GM23338 (cell line): Measurements from ENCODE around the gene AGAP1. TPM values are rescaled to one million over a fixed set of nuclear protein-coding genes. Genes with fewer than 3 reads are reported as not detected.

Experiments used
- CREB1 ChIP-seq: fragments of 250-450 bp; sonication (Bioruptor Pico); IDR thresholded peaks from 2 replicates; pipeline ENCODE4 v1.5.0; 2020; ENCODE audit warnings: low read depth, mild to moderate bottlenecking, moderate library complexity
- EZH2 ChIP-seq: fragments of 200-600 bp; sonication (generic); IDR thresholded peaks from one replicate; pipeline ENCODE4 v1.8.0; 2017; ENCODE audit warnings: antibody characterized with exemption, mild to moderate bottlenecking, low read depth; ENCODE audit not compliant: unreplicated experiment
- EZH2phosphoT487 ChIP-seq: fragments of 200-600 bp; sonication (generic); IDR thresholded peaks from one replicate; pipeline ENCODE4 v1.8.1; 2018; ENCODE audit warnings: antibody characterized with exemption; ENCODE audit not compliant: unreplicated experiment
- NANOG ChIP-seq: IDR thresholded peaks from 2 replicates; pipeline ENCODE4 v1.6.1; 2016; ENCODE audit warnings: antibody characterized with exemption, borderline replicate concordance
- POLR2AphosphoS5 ChIP-seq: IDR thresholded peaks from 2 replicates; pipeline ENCODE4 v1.6.1; 2016; ENCODE audit warnings: antibody characterized with exemption, low read depth
- REST ChIP-seq: IDR thresholded peaks from one replicate; pipeline ENCODE4 v1.6.1; 2018; ENCODE audit warnings: antibody characterized with exemption; ENCODE audit not compliant: unreplicated experiment
- STAT1 ChIP-seq: IDR thresholded peaks from one replicate; pipeline ENCODE4 v1.6.1; 2016; ENCODE audit warnings: antibody characterized with exemption; ENCODE audit not compliant: unreplicated experiment
- ZNF114 ChIP-seq: fragments of 250-450 bp; sonication (Bioruptor Pico); IDR thresholded peaks from 2 replicates; pipeline ENCODE4 v1.5.0; 2020; ENCODE audit warnings: mild to moderate bottlenecking, moderate library complexity
- ZNF331 ChIP-seq: fragments of 250-450 bp; sonication (Bioruptor Pico); IDR thresholded peaks from 2 replicates; pipeline ENCODE4 v1.5.0; 2020; ENCODE audit warnings: low read depth, mild to moderate bottlenecking, moderate library complexity
- ZNF462 ChIP-seq: fragments of 250-450 bp; sonication (Bioruptor Pico); IDR thresholded peaks from 2 replicates; pipeline ENCODE4 v1.5.0; 2020; ENCODE audit warnings: mild to moderate bottlenecking, moderate library complexity
- polyA plus RNA-seq: library from polyadenylated mRNA; unstranded; fragments of >200 nt; fragmentation: Nextera tagmentation; extraction: Ambion mirVana; gene quantifications from 2 replicates; pipeline ENCODE4 v1.2.1, GENCODE V29; 2016
- total RNA-seq: library from RNA; depleted of rRNA; stranded (reverse); fragments of >200 nt; shearing (Covaris generic); gene quantifications from 2 replicates; pipeline ENCODE4 v1.2.3, GENCODE V29; 2014
- TF ChIP-seq, protein P1 (sequence below): IDR thresholded peaks from 2 replicates; pipeline ENCODE4 v1.6.1; 2016; ENCODE audit warnings: antibody characterized with exemption

The AGAP1 gene
- total and polyA plus RNA-seq, 2 experiments from 2014 or later = 13.3 to 27.9 TPM

DNA sequence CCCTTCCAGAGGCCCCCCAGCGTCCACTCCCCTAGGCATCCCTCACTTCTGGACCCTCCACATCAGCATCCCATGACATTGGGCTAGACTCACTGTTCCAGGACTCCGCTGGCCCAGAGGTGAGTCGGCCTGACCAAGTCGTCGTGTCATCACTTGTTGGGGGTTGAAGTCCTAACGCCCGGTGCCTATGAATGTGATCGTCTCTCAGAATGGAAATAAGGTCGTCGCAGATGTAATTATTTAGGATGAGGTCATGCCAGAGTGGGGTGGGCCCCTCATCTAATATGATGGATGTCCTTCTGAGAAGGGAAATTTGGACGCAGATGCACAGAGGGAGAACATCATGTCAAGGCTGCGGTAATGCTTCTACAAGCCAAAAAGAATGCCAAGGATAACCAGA, 142.7 kb downstream of the AGAP1 start (continued):
- TF ChIP-seq ZNF462 (CRISPR knock-in tag) (no peak), STAT1 (no peak), REST (no peak), EZH2 (no peak), POLR2AphosphoS5 (no peak), ZNF114 (no peak), EZH2phosphoT487 (no peak), CREB1 (CRISPR knock-in tag) (no peak), NANOG (no peak), ZNF331 (CRISPR knock-in tag) (no peak)
- TF ChIP-seq, protein P1, sequence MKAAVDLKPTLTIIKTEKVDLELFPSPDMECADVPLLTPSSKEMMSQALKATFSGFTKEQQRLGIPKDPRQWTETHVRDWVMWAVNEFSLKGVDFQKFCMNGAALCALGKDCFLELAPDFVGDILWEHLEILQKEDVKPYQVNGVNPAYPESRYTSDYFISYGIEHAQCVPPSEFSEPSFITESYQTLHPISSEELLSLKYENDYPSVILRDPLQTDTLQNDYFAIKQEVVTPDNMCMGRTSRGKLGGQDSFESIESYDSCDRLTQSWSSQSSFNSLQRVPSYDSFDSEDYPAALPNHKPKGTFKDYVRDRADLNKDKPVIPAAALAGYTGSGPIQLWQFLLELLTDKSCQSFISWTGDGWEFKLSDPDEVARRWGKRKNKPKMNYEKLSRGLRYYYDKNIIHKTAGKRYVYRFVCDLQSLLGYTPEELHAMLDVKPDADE = no peak
